Stomach (tissue), 4 donors: ENCODE results near the gene CDK19.

Source experiments
- CTCF ChIP-seq, 7 experiments: fragments of 450-650 bp in 4 of 7; fragments of 200-600 bp in 3 of 7; sonication (generic) in 3 of 7; IDR thresholded peaks; one replicate each; pipeline ENCODE4 v1.5.1; 2016 to 2019; ENCODE audit warnings: antibody characterized with exemption in 7 of 7, control low read depth in 2 of 7, mild to moderate bottlenecking in 1 of 7
- EP300 ChIP-seq: sonication (generic); formaldehyde crosslinking; IDR thresholded peaks from one replicate; pipeline ENCODE4 v1.6.1; 2017; ENCODE audit warnings: antibody characterized with exemption
- POLR2AphosphoS5 ChIP-seq, 3 donors: sonication (generic); formaldehyde crosslinking; IDR thresholded peaks; one replicate each; pipeline ENCODE4 v1.6.1; 2016; ENCODE audit warnings: antibody characterized with exemption in 3 of 3

GRCh38 chr6:110708295-110708950, 106.8 kb downstream of the CDK19 start:
- no peak for TF ChIP-seq CTCF (IDR thresholded peaks at IDR 0.05)
- TF ChIP-seq POLR2AphosphoS5 (IDR thresholded peaks at IDR 0.05): no peak
- TF ChIP-seq EP300: no peak
